ENCODE data around the gene PCDHB6.
"Not testable (repeated sequence)": the region's sequence is repeated elsewhere in the genome, so short reads cannot be mapped to it uniquely, and the experiment has no call there.

DNA sequence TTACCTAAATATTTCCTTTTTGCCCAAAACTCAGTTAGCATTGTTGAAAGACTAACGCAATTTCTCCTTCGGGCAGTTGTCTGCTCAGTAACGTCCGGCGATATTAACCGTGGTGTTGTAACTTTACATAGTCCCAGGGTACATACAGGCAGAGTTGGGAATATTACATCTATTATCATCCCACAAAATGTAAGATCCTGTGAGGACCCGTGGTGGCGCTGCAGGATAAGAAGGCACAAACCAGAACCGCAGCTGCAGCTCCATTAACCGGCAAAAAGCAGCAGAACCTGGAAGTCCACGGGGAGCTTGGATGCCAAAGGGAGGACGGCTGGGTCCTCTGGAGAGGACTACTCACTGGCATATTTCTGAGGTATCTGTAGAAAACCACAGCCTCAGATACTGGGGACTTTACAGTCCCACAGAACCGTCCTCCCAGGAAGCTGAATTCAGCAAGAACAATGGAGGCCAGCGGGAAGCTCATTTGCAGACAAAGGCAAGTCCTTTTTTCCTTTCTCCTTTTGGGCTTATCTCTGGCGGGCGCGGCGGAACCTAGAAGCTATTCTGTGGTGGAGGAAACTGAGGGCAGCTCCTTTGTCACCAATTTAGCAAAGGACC is 27.8 kb downstream of the PCDHB6 start, which contains the start of gene PCDHB8:
- TF ChIP-seq POLR2A, POLR2AphosphoS5, EP300 (IDR thresholded peaks at IDR 0.05): not testable (repeated sequence)
- TF ChIP-seq, protein P1, sequence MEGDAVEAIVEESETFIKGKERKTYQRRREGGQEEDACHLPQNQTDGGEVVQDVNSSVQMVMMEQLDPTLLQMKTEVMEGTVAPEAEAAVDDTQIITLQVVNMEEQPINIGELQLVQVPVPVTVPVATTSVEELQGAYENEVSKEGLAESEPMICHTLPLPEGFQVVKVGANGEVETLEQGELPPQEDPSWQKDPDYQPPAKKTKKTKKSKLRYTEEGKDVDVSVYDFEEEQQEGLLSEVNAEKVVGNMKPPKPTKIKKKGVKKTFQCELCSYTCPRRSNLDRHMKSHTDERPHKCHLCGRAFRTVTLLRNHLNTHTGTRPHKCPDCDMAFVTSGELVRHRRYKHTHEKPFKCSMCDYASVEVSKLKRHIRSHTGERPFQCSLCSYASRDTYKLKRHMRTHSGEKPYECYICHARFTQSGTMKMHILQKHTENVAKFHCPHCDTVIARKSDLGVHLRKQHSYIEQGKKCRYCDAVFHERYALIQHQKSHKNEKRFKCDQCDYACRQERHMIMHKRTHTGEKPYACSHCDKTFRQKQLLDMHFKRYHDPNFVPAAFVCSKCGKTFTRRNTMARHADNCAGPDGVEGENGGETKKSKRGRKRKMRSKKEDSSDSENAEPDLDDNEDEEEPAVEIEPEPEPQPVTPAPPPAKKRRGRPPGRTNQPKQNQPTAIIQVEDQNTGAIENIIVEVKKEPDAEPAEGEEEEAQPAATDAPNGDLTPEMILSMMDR (IDR thresholded peaks at IDR 0.05), result not testable (repeated sequence)

All from gastroesophageal sphincter (tissue), 3 donors.